Neural crest cell (in vitro differentiated cells): ENCODE results near the gene TCERG1L. TPM values are rescaled to one million over a fixed set of nuclear protein-coding genes. Genes with fewer than 3 reads are reported as not detected.

ENCODE experiments used
- DNase-seq: peaks from one replicate; pipeline ENCODE4 v3.0.0; 2021; ENCODE audit warnings: low read depth, mixed read lengths, low spot score
- H3K27ac Mint-ChIP-seq: one replicate; pipeline ENCODE4 v1.8.0; 2021; ENCODE audit warnings: mild to moderate bottlenecking, mixed read lengths; ENCODE audit not compliant: unreplicated experiment
- H3K27me3 Mint-ChIP-seq: 2 replicates; pipeline ENCODE4 v1.8.0; 2021; ENCODE audit warnings: low read depth, mild to moderate bottlenecking, mixed read lengths
- H3K36me3 Mint-ChIP-seq: 2 replicates; pipeline ENCODE4 v1.8.0; 2021; ENCODE audit warnings: low read depth, mild to moderate bottlenecking, mixed read lengths
- H3K4me1 Mint-ChIP-seq: 2 replicates; pipeline ENCODE4 v1.8.0; 2021; ENCODE audit warnings: mixed read lengths
- H3K4me3 Mint-ChIP-seq: one replicate; pipeline ENCODE4 v1.8.0; 2021; ENCODE audit warnings: mild to moderate bottlenecking, mixed read lengths
- H3K9me3 Mint-ChIP-seq: 2 replicates; pipeline ENCODE4 v1.8.0; 2021; ENCODE audit warnings: mixed read lengths
- total RNA-seq: library from RNA; stranded (reverse); gene quantifications from 2 replicates; pipeline ENCODE4 v1.2.1, GENCODE V29; 2021
- TF ChIP-seq, protein P1 (sequence below): fragments of 200-600 bp; sonication (generic); conservative IDR thresholded peaks from 2 replicates; pipeline ENCODE4 v1.5.0; 2021; ENCODE audit warnings: antibody characterized with exemption, mild to moderate bottlenecking

TCERG1L gene
- total RNA-seq, 1 donor from 2014 or later: 0.96 TPM

DNA sequence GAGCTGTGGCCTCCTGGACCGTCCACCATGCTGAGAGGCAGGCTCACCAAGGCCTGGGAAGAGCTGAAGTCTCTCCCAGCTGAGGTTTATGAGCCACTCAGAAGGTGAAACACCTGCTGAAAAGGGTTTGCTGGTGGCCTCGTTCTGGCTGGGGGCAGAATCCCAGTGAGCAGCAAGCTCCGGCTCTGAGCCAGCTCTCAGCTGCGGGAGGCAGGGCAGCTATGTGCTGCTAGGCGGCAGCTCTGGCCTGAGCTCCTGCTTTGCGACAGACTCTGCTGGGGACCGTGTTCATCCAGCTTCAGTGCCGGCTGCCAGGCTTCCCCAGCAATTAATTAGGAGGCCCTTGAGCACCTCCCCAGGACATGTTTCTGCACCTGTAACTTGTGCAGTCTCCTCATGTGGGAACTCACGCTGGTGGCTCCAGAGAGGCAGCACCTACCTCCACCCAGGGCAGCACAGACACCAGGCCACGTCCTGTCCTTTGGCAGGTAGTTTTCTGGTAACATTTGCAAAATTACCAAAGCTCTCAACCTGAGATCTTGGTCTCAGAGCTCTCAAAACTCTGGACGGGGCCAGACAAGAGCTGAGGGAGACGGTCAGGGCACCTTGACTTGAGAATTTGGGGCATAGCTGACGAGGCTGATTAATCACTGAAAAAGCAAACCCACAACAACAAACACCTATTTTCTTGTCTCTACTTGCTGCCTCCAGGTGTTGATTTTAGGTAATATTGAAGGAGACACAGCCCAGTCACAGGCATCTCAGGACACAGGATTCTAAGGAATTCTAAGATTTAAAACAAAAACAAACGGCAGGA is 185.0 kb downstream of the TCERG1L start:
- Mint-ChIP-seq H3K4me3 (no peak overlapping the region), H3K4me1 (peaks cover 20% of the 10 kb centered on the region), H3K27me3 (no peaks in the 10 kb centered on the region), H3K36me3 (no peaks in the 10 kb centered on the region), H3K27ac (no peak overlapping the region), H3K9me3 (no peaks in the 10 kb centered on the region)
- TF ChIP-seq, protein P1, sequence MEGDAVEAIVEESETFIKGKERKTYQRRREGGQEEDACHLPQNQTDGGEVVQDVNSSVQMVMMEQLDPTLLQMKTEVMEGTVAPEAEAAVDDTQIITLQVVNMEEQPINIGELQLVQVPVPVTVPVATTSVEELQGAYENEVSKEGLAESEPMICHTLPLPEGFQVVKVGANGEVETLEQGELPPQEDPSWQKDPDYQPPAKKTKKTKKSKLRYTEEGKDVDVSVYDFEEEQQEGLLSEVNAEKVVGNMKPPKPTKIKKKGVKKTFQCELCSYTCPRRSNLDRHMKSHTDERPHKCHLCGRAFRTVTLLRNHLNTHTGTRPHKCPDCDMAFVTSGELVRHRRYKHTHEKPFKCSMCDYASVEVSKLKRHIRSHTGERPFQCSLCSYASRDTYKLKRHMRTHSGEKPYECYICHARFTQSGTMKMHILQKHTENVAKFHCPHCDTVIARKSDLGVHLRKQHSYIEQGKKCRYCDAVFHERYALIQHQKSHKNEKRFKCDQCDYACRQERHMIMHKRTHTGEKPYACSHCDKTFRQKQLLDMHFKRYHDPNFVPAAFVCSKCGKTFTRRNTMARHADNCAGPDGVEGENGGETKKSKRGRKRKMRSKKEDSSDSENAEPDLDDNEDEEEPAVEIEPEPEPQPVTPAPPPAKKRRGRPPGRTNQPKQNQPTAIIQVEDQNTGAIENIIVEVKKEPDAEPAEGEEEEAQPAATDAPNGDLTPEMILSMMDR: no peak
- no peak for DNase-seq

DNA sequence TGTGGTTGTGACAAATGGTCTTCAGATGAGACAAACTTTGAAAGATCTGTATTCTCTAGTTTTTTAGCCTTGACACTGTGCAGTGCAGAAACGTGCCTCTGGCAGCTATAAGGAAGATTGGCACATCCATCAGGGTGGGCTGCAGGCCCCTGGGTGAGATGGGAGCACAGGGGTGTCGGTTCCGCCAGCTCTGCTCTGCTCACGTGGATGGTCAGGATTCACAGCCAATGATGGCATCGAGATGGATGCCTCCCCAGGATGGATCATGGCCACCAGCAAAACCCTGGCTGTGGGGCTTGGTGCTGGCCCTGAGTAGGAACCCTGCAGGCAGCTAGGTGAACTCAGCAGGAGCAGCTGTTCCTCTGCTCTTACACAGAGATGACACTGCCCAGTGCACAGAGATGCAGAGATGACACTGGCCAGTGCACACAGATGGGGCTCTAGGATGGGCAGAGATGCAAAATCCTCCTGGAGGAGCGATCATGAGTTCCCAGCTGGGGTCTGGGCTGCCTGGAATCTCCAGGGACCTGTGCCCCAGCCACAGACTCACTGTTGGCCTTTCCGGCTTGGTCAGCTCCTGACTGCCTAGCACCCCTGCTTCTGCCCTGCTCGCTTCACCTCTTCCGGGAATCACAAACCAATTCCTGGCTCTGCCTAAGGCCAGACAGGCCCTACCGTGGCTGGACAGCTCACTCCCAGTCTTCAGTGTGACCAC is 185.9 kb downstream of the TCERG1L start:
- H3K9me3 Mint-ChIP-seq: no peaks in the 10 kb centered on the region

DNA sequence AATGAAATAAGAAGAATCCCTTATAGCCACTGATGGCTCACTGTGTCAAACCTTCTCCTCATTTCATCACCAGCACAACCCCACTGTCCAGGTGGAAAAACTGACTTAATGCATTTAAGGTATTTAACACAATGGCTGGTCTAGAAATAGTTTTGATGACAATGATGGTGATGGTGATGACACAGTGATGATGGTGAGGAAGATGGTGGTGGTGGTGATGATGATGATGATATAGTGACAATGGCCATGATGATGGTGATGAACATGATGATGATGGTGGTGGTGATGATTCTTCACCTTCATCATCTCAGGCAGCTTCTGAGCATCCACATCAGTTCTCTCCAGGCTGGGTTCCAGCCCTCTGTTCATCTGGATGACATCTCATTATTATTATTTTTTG is 186.6 kb downstream of the TCERG1L start:
- Mint-ChIP-seq H3K4me3 (no peak overlapping the region), H3K27ac (no peak overlapping the region), H3K9me3 (no peaks in the 10 kb centered on the region), H3K4me1 (peaks cover 6% of the 10 kb centered on the region), H3K27me3 (no peaks in the 10 kb centered on the region), H3K36me3 (no peaks in the 10 kb centered on the region)
- no peak for DNase-seq
- TF ChIP-seq, protein P1: no peak

More for the DNA sequence above, 185.9 kb downstream of the TCERG1L start:
- H3K36me3 Mint-ChIP-seq: no peaks in the 10 kb centered on the region
- peaks cover 11% of the 10 kb centered on the region for H3K4me1 Mint-ChIP-seq
- no peaks in the 10 kb centered on the region for H3K27me3 Mint-ChIP-seq
- no peak overlapping the region for H3K27ac Mint-ChIP-seq
- TF ChIP-seq, protein P1: no peak
- no peak for DNase-seq
- H3K4me3 Mint-ChIP-seq: no peak overlapping the region

DNA sequence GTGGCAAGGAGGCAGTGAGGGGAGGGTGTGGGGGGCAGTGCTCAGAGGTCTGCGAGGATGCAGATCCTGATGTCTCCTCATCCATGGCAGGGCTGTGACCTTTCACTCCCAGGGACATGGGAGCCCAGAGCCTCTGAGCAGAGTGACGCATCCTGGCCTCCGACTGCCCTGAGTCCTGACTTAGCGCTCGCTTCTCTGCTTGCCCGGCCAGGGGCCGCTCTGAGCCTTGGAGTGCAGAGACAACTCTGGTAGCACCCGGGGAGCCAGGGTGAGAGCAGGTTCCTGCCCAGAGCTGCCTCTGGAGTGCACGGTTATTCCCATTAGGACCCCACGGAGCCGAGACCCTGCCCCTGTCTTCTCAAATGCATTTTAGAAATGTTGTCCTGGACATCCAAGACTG is 188.0 kb downstream of the TCERG1L start:
- no peak overlapping the region for H3K27ac Mint-ChIP-seq
- TF ChIP-seq, protein P1: no peak
- no peaks in the 10 kb centered on the region for H3K27me3 Mint-ChIP-seq
- H3K4me3 Mint-ChIP-seq: no peak overlapping the region
- no peak for DNase-seq
- H3K36me3 Mint-ChIP-seq: no peaks in the 10 kb centered on the region
- no peaks in the 10 kb centered on the region for H3K9me3 Mint-ChIP-seq
- H3K4me1 Mint-ChIP-seq: peaks cover 6% of the 10 kb centered on the region

DNA sequence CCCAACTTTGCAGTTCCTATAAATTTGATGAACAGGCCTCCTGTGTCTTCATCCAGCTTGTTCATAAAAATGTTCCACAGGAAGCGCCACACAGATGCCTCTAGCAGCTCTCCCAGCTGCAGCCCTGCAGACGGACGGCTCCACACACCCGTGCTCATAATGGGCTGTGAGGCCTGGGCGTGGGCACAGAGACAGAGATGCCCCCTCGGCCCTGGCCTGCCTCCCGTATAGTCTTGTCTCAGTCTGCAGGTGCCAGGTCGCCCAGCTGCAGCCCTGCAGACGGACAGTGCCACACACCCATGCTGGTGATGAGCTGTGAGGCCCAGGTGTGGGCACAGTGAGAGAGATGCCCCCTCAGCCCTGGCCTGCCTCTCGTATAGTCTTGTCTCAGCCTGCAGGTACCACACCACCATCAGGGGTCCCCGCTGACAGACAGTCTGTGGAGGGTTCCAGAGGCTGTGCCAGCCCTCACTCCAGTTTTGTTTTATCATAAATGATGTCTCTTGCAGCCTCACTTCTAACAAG is 189.9 kb downstream of the TCERG1L start:
- Mint-ChIP-seq H3K36me3 (no peaks in the 10 kb centered on the region), H3K9me3 (no peaks in the 10 kb centered on the region), H3K27me3 (no peaks in the 10 kb centered on the region), H3K4me3 (no peak overlapping the region), H3K27ac (no peak overlapping the region), H3K4me1 (no peaks in the 10 kb centered on the region)
- DNase-seq: no peak
- TF ChIP-seq, protein P1: no peak
